Articular chondrocyte of knee joint (primary cell): ENCODE results near the gene UGT2B28. TPM values are rescaled to one million over a fixed set of nuclear protein-coding genes. Genes with fewer than 3 reads are reported as not detected.

ENCODE experiments used
- total RNA-seq: library from RNA; depleted of rRNA; stranded (reverse); fragments of >200 nt; gene quantifications from 2 replicates; pipeline ENCODE4 v1.2.3, GENCODE V29; 2012

The UGT2B28 gene
- total RNA-seq: not detected in 2 replicates

GRCh38 chr4:69280081-69280480 lies at the start of gene UGT2B28:
Gene UGT2B28, plus strand, starts transcription at chr4:69280475. Its CDS starts 26 bp downstream, at chr4:69280501.

Other genes with a start within 250 kb of the UGT2B28 start
- not detected in 2 replicates for gene UGT2B7, start 184.0 kb upstream of the UGT2B28 start, total RNA-seq
- not detected in 2 replicates for gene UGT2B11, start 65.7 kb upstream of the UGT2B28 start, total RNA-seq
- not detected in 2 replicates for gene UGT2B4, start 215.4 kb downstream of the UGT2B28 start, total RNA-seq